K562 (cell line): Measurements from ENCODE around the gene TSPAN1. TPM values are rescaled to one million over a fixed set of nuclear protein-coding genes. Genes with fewer than 3 reads are reported as not detected.

Experiments used
- BACH1 ChIP-seq: fragments of 200-800 bp; sonication (Bioruptor generic); IDR thresholded peaks from 2 replicates; pipeline ENCODE4 v1.6.1; 2016; ENCODE audit warnings: missing genetic modification characterization, missing compliant biosample characterization
- CTCFL ChIP-seq: IDR thresholded peaks from 2 replicates; pipeline ENCODE4 v1.6.1; 2011; ENCODE audit warnings: borderline replicate concordance, low read depth, mild to moderate bottlenecking, moderate library complexity, low read length; ENCODE audit not compliant: insufficient read depth, poor library complexity, severe bottlenecking
- EP400 ChIP-seq: fragments of 450-650 bp; IDR thresholded peaks from 2 replicates; pipeline ENCODE4 v1.6.1; 2017; ENCODE audit warnings: antibody characterized with exemption, mild to moderate bottlenecking, moderate library complexity
- HDAC3 ChIP-seq: fragments of 450-650 bp; IDR thresholded peaks from 2 replicates; pipeline ENCODE4 v1.6.1; 2018; ENCODE audit warnings: borderline replicate concordance, mild to moderate bottlenecking, moderate library complexity; ENCODE audit not compliant: partially characterized antibody
- HLTF ChIP-seq: fragments of 450-650 bp; IDR thresholded peaks from 2 replicates; pipeline ENCODE4 v1.6.1; 2016
- NEUROD1 ChIP-seq: fragments of 150-350 bp; IDR thresholded peaks from 2 replicates; pipeline ENCODE4 v1.6.1; 2014; ENCODE audit warnings: borderline replicate concordance, low read length, low read depth; ENCODE audit not compliant: partially characterized antibody
- SP1 ChIP-seq: sonication (generic); formaldehyde crosslinking; IDR thresholded peaks from 2 replicates; pipeline ENCODE4 v1.8.1; 2022; ENCODE audit warnings: mild to moderate bottlenecking, missing genetic modification reagents
- ZBTB26 ChIP-seq: fragments of 450-650 bp; formaldehyde crosslinking; IDR thresholded peaks from 2 replicates; pipeline ENCODE4 v1.4.0; 2022; ENCODE audit warnings: missing genetic modification characterization
- ZFP30 ChIP-seq: fragments of 250-450 bp; sonication (Bioruptor Pico); IDR thresholded peaks from 2 replicates; pipeline ENCODE4 v1.8.0; 2022; ENCODE audit warnings: moderate library complexity, mild to moderate bottlenecking, inconsistent platforms, borderline replicate concordance
- polyA plus RNA-seq, 8 experiments: library from polyadenylated mRNA; depleted of rRNA in 4 of 8; stranded (reverse) in 5 of 8; unstranded in 3 of 8; fragments of >200 nt; fragmentation: Nextera tagmentation in 2 of 8; fragmentation: Illumina TruSeq in 1 of 8; extraction: Ambion mirVana in 2 of 8; extraction: Trizol in 1 of 8; gene quantifications; 2 replicates each; pipeline versions ENCODE4 v1.2.1 to v1.2.3, GENCODE V29; 2011 to 2014; ENCODE audit warnings: inconsistent platforms in 1 of 8, missing spikeins in 1 of 8
- total RNA-seq, 7 experiments: library from RNA; depleted of rRNA in 6 of 7; stranded (reverse); fragments of >200 nt in 6 of 7; fragmentation: Illumina TruSeq in 2 of 7; extraction: Trizol in 2 of 7; gene quantifications; 2 replicates each; pipeline versions ENCODE4 v1.2.1 to v1.2.3, GENCODE V29; 2011 to 2021; ENCODE audit warnings: low replicate concordance in 1 of 7
- TF ChIP-seq, protein P1 (sequence below): fragments of 450-650 bp; formaldehyde crosslinking; IDR thresholded peaks from 2 replicates; pipeline ENCODE4 v1.4.0; 2020; ENCODE audit warnings: mild to moderate bottlenecking, moderate library complexity
- TF ChIP-seq, protein P2 (sequence below): fragments of 250-450 bp; sonication (Bioruptor Pico); IDR thresholded peaks from 2 replicates; pipeline ENCODE4 v1.5.1; 2021; ENCODE audit warnings: mild to moderate bottlenecking
- TF ChIP-seq, protein P3 (sequence below), 3 experiments: IDR thresholded peaks in 2 of 3; conservative IDR thresholded peaks in 1 of 3; 2 replicates each; pipeline ENCODE4 v1.5.1; 2011 to 2012; ENCODE audit warnings: low read length in 3 of 3, mild to moderate bottlenecking in 3 of 3, control low read depth in 2 of 3, improper control_type of control experiment in 1 of 3, inconsistent platforms in 1 of 3, low read depth in 1 of 3, mixed read lengths in 1 of 3, moderate library complexity in 1 of 3; ENCODE audit not compliant: insufficient read depth in 2 of 3

TSPAN1 gene
- total and polyA plus RNA-seq, 9 of the 15 experiments (the other 6 are each of a cell fraction or from before 2014, with no cell fraction given) = 0.58 TPM; not detected in 8

DNA sequence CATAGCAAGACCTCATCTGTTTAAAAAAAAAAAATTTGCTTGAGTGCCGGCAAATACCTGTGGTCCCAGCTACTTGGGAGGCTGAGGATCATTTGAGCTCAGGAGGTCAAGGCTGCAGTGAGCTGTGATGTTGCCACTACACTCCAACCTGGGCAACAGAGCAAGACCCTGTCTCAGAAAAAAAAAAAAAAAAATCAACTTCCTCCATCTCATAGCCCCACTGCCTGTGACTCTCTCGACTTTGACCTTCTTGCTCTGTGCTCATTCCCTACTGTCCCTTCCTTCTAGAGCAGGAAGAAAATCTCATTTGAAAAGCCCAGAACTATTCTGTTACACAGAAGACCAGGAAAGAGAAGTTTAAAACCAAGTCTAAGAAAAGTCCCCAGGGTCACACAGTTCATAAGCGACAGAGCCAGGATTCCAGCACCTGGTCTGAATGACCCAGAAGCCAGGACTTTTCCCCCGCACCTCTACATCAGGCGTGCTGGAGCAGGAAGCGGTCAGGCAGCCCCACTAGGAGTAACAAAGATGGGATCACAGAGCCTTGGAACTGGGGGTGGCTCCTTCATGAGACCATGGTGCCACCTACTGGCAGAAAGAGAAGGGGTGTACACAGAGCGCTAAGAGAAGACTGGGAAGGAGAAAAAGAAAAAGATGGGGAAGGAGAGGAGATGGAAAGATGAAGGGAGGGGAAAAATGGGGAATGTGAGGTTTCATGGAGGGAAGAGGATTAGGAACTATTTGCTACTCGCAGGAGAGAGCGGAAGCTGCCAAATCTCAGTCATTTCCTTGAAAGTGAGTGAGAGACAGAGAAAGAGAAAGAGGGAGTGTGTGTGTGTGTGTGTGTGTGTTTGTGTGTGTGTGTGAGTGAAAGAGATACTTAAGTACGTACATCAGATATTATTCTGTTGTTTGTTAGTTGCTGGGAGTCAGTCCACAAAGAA, 4.5 kb downstream of the TSPAN1 start (continued):
- TF ChIP-seq NEUROD1 = no peak
- no peak for TF ChIP-seq EP400
- peak; percentile 90 for TF ChIP-seq HLTF
- TF ChIP-seq HDAC3 = no peak
- no peak for TF ChIP-seq ZFP30 (CRISPR knock-in tag)
- TF ChIP-seq, protein P1, sequence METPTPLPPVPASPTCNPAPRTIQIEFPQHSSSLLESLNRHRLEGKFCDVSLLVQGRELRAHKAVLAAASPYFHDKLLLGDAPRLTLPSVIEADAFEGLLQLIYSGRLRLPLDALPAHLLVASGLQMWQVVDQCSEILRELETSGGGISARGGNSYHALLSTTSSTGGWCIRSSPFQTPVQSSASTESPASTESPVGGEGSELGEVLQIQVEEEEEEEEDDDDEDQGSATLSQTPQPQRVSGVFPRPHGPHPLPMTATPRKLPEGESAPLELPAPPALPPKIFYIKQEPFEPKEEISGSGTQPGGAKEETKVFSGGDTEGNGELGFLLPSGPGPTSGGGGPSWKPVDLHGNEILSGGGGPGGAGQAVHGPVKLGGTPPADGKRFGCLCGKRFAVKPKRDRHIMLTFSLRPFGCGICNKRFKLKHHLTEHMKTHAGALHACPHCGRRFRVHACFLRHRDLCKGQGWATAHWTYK (CRISPR knock-in tag) = no peak
- no peak; the same call in 1 of the 2 replicates for TF ChIP-seq SP1 (CRISPR knock-in tag)
- TF ChIP-seq, protein P2, sequence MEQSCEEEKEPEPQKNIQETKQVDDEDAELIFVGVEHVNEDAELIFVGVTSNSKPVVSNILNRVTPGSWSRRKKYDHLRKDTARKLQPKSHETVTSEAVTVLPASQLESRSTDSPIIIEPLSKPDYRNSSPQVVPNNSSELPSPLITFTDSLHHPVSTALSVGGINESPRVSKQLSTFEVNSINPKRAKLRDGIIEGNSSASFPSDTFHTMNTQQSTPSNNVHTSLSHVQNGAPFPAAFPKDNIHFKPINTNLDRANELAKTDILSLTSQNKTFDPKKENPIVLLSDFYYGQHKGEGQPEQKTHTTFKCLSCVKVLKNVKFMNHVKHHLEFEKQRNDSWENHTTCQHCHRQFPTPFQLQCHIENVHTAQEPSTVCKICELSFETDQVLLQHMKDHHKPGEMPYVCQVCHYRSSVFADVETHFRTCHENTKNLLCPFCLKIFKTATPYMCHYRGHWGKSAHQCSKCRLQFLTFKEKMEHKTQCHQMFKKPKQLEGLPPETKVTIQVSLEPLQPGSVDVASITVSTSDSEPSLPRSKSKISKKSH = no peak
- TF ChIP-seq CTCFL = no peak
- TF ChIP-seq, protein P3, sequence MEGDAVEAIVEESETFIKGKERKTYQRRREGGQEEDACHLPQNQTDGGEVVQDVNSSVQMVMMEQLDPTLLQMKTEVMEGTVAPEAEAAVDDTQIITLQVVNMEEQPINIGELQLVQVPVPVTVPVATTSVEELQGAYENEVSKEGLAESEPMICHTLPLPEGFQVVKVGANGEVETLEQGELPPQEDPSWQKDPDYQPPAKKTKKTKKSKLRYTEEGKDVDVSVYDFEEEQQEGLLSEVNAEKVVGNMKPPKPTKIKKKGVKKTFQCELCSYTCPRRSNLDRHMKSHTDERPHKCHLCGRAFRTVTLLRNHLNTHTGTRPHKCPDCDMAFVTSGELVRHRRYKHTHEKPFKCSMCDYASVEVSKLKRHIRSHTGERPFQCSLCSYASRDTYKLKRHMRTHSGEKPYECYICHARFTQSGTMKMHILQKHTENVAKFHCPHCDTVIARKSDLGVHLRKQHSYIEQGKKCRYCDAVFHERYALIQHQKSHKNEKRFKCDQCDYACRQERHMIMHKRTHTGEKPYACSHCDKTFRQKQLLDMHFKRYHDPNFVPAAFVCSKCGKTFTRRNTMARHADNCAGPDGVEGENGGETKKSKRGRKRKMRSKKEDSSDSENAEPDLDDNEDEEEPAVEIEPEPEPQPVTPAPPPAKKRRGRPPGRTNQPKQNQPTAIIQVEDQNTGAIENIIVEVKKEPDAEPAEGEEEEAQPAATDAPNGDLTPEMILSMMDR (IDR thresholded peaks at IDR 0.05 in 2 of 3, conservative IDR thresholded peaks at IDR 0.05 in 1 of 3; ENCODE audit: insufficient read depth in 2 of 3, low read depth in 1 of 3, low read length in 3 of 3) = peak; percentile 95 to 98 (median 96)
- TF ChIP-seq BACH1 (tag) = 0 out of 2 replicates have a peak, but pooled peaks have one; percentile 37
- TF ChIP-seq ZBTB26 (CRISPR knock-in tag) = peak; percentile 96
